Activated naive CD8-positive, alpha-beta T cell treated with anti-CD3 and anti-CD28 coated beads, Interleukin-2, amount 10 ng/mL, durations not matched to agents 7 days and 5 days (primary cell): ENCODE data around the gene TRMU. TPM values are rescaled to one million over a fixed set of nuclear protein-coding genes. Genes with fewer than 3 reads are reported as not detected.

Experiments
- ATAC-seq: fragments of 150-1000 bp; cut with Tn5 transposase; one replicate; pipeline ENCODE4 v1.10.0; 2021; ENCODE audit warnings: low read depth, moderate library complexity
- POLR2A ChIA-PET: fragments of 350-600 bp; sonication (Branson Sonifier 250); formaldehyde crosslinking; loops from one replicate; lab custom pipeline; 2021; ENCODE audit warnings: antibody characterized with exemption; lab: Charles Lee
- DNase-seq: peaks from one replicate; pipeline ENCODE4 v3.0.0; 2021
- H3K27ac Mint-ChIP-seq: one replicate; pipeline ENCODE4 v1.8.0; 2022; ENCODE audit warnings: mild to moderate bottlenecking, mixed read lengths
- H3K27me3 Mint-ChIP-seq: one replicate; pipeline ENCODE4 v1.8.0; 2022; ENCODE audit warnings: mild to moderate bottlenecking, moderate library complexity, mixed read lengths
- H3K36me3 Mint-ChIP-seq: one replicate; pipeline ENCODE4 v1.8.0; 2021; ENCODE audit warnings: mild to moderate bottlenecking, mixed read lengths
- H3K4me1 Mint-ChIP-seq: one replicate; pipeline ENCODE4 v1.8.0; 2021; ENCODE audit warnings: mixed read lengths
- H3K4me3 Mint-ChIP-seq: one replicate; pipeline ENCODE4 v1.8.0; 2022; ENCODE audit warnings: mild to moderate bottlenecking, moderate library complexity, mixed read lengths
- H3K9me3 Mint-ChIP-seq: one replicate; pipeline ENCODE4 v1.8.0; 2021; ENCODE audit warnings: mixed read lengths
- total RNA-seq, 2 experiments: library from RNA; stranded (reverse); gene quantifications; one replicate each; pipeline ENCODE4 v1.2.3, GENCODE V29; 2021

Gene TRMU
- total RNA-seq, 2 experiments from 2014 or later: 76.3 to 86.4 TPM

GRCh38 chr22:46376111-46376510 lies 40.6 kb downstream of the TRMU start:
- Mint-ChIP-seq H3K27ac (no peak overlapping the region), H3K27me3 (peaks cover 20% of the 10 kb centered on the region), H3K4me3 (no peak overlapping the region), H3K4me1 (peaks cover 9% of the 10 kb centered on the region), H3K9me3 (peaks cover 9% of the 10 kb centered on the region), H3K36me3 (peaks cover 3% of the 10 kb centered on the region)
- POLR2A ChIA-PET: no interaction called here
- no peak for DNase-seq
- ATAC-seq: no peak

GRCh38 chr22:46376908-46377524 lies 41.5 kb downstream of the TRMU start:
- H3K4me3 Mint-ChIP-seq: no peak overlapping the region
- ATAC-seq: no peak
- H3K36me3 Mint-ChIP-seq: peaks cover 3% of the 10 kb centered on the region
- H3K4me1 Mint-ChIP-seq: peaks cover 6% of the 10 kb centered on the region
- H3K9me3 Mint-ChIP-seq: peaks cover 9% of the 10 kb centered on the region
- peaks cover 20% of the 10 kb centered on the region for H3K27me3 Mint-ChIP-seq
- POLR2A ChIA-PET: no interaction called here
- no peak overlapping the region for H3K27ac Mint-ChIP-seq
- no peak for DNase-seq

- Mint-ChIP-seq H3K9me3 (peaks cover 9% of the 10 kb centered on the region), H3K4me3 (no peak overlapping the region), H3K36me3 (peaks cover 3% of the 10 kb centered on the region), H3K27ac (no peak overlapping the region), H3K27me3 (peaks cover 16% of the 10 kb centered on the region), H3K4me1 (peaks cover 6% of the 10 kb centered on the region)
- DNase-seq (no peak), ATAC-seq (no peak)
- POLR2A ChIA-PET: no interaction called here
Observed at GRCh38 chr22:46377525-46378425, 42.3 kb downstream of the TRMU start.

- H3K4me1 Mint-ChIP-seq: peaks cover 5% of the 10 kb centered on the region
- H3K27me3 Mint-ChIP-seq: peaks cover 16% of the 10 kb centered on the region
- POLR2A ChIA-PET: no interaction called here
- H3K9me3 Mint-ChIP-seq: peaks cover 9% of the 10 kb centered on the region
- H3K4me3 Mint-ChIP-seq: no peak overlapping the region
- ATAC-seq (no peak), DNase-seq (no peak)
- peaks cover 3% of the 10 kb centered on the region for H3K36me3 Mint-ChIP-seq
- H3K27ac Mint-ChIP-seq: no peak overlapping the region
Observed at GRCh38 chr22:46378426-46379065, 43.0 kb downstream of the TRMU start.

- Mint-ChIP-seq H3K9me3 (peaks cover 9% of the 10 kb centered on the region), H3K4me3 (no peak overlapping the region), H3K36me3 (peaks cover 3% of the 10 kb centered on the region), H3K27ac (no peak overlapping the region), H3K4me1 (no peaks in the 10 kb centered on the region), H3K27me3 (peaks cover 10% of the 10 kb centered on the region)
- POLR2A ChIA-PET: no interaction called here
- DNase-seq (no peak), ATAC-seq (no peak)
Observed at GRCh38 chr22:46379066-46379930, 43.8 kb downstream of the TRMU start.

- Mint-ChIP-seq H3K27ac (no peak overlapping the region), H3K27me3 (peaks cover 7% of the 10 kb centered on the region), H3K4me1 (no peaks in the 10 kb centered on the region), H3K36me3 (peaks cover 3% of the 10 kb centered on the region), H3K4me3 (no peak overlapping the region), H3K9me3 (peaks cover 8% of the 10 kb centered on the region)
- DNase-seq: no peak
- POLR2A ChIA-PET: no interaction called here
- no peak for ATAC-seq
Observed at GRCh38 chr22:46380069-46380468, 44.6 kb downstream of the TRMU start.

GRCh38 chr22:46380581-46380980 lies 45.1 kb downstream of the TRMU start:
- POLR2A ChIA-PET: no interaction called here
- Mint-ChIP-seq H3K4me1 (no peaks in the 10 kb centered on the region), H3K4me3 (no peak overlapping the region), H3K36me3 (no peaks in the 10 kb centered on the region), H3K9me3 (peaks cover 6% of the 10 kb centered on the region), H3K27ac (no peak overlapping the region), H3K27me3 (peaks cover 3% of the 10 kb centered on the region)
- no peak for ATAC-seq
- no peak for DNase-seq

- H3K4me3 Mint-ChIP-seq: no peak overlapping the region
- peaks cover 2% of the 10 kb centered on the region for H3K9me3 Mint-ChIP-seq
Observed at GRCh38 chr22:46381142-46381541, 45.6 kb downstream of the TRMU start.

GRCh38 chr22:46381731-46382130 lies 46.2 kb downstream of the TRMU start:
- POLR2A ChIA-PET: no interaction called here
- no peak for DNase-seq
- Mint-ChIP-seq H3K4me1 (no peaks in the 10 kb centered on the region), H3K9me3 (no peaks in the 10 kb centered on the region), H3K4me3 (no peak overlapping the region), H3K36me3 (no peaks in the 10 kb centered on the region), H3K27ac (no peak overlapping the region), H3K27me3 (no peaks in the 10 kb centered on the region)
- ATAC-seq: no peak

More at GRCh38 chr22:46381142-46381541, 45.6 kb downstream of the TRMU start:
- POLR2A ChIA-PET: no interaction called here
- Mint-ChIP-seq H3K27me3 (no peaks in the 10 kb centered on the region), H3K27ac (no peak overlapping the region), H3K4me1 (no peaks in the 10 kb centered on the region), H3K36me3 (no peaks in the 10 kb centered on the region)
- no peak for DNase-seq
- ATAC-seq: no peak

- no peaks in the 10 kb centered on the region for H3K9me3 Mint-ChIP-seq
- ATAC-seq (no peak), DNase-seq (no peak)
- no peaks in the 10 kb centered on the region for H3K4me1 Mint-ChIP-seq
- H3K36me3 Mint-ChIP-seq: no peaks in the 10 kb centered on the region
- no peak overlapping the region for H3K27ac Mint-ChIP-seq
- POLR2A ChIA-PET: no interaction called here
- H3K4me3 Mint-ChIP-seq: no peak overlapping the region
- H3K27me3 Mint-ChIP-seq: no peaks in the 10 kb centered on the region
Observed at GRCh38 chr22:46382524-46382923, 47.0 kb downstream of the TRMU start.

GRCh38 chr22:46386312-46386711 lies 50.8 kb downstream of the TRMU start:
- Mint-ChIP-seq H3K36me3 (no peaks in the 10 kb centered on the region), H3K9me3 (no peaks in the 10 kb centered on the region), H3K4me1 (no peaks in the 10 kb centered on the region), H3K27me3 (no peaks in the 10 kb centered on the region), H3K27ac (no peak overlapping the region), H3K4me3 (no peak overlapping the region)
- ATAC-seq: no peak
- no peak for DNase-seq
- POLR2A ChIA-PET: no interaction called here

GRCh38 chr22:46387748-46388147 lies 52.2 kb downstream of the TRMU start:
- no peaks in the 10 kb centered on the region for H3K9me3 Mint-ChIP-seq
- ATAC-seq (no peak), DNase-seq (no peak)
- no peaks in the 10 kb centered on the region for H3K27me3 Mint-ChIP-seq
- no peaks in the 10 kb centered on the region for H3K4me1 Mint-ChIP-seq
- no peak overlapping the region for H3K27ac Mint-ChIP-seq
- H3K36me3 Mint-ChIP-seq: no peaks in the 10 kb centered on the region
- H3K4me3 Mint-ChIP-seq: no peak overlapping the region
- POLR2A ChIA-PET: no interaction called here

- no peak for ATAC-seq
- H3K9me3 Mint-ChIP-seq: no peaks in the 10 kb centered on the region
Observed at GRCh38 chr22:46388647-46389046, 53.1 kb downstream of the TRMU start.

More at GRCh38 chr22:46388647-46389046, 53.1 kb downstream of the TRMU start:
- no peak overlapping the region for H3K27ac Mint-ChIP-seq
- no peaks in the 10 kb centered on the region for H3K4me1 Mint-ChIP-seq
- DNase-seq: no peak
- POLR2A ChIA-PET: no interaction called here
- H3K36me3 Mint-ChIP-seq: no peaks in the 10 kb centered on the region
- H3K4me3 Mint-ChIP-seq: no peak overlapping the region
- H3K27me3 Mint-ChIP-seq: no peaks in the 10 kb centered on the region
